ENCODE data around the gene ATP2A3. TPM values are rescaled to one million over a fixed set of nuclear protein-coding genes. Genes with fewer than 3 reads are reported as not detected.
A peak's percentile ranks its signal among the peaks of the same experiment; 100 is the strongest.

ATP2A3 gene
- total and polyA plus RNA-seq, 2 donors (not counting 1 experiment from before 2014, with no cell fraction given) = 0.25 to 12.4 TPM

GRCh38 chr17:3913531-3914311, 50.5 kb downstream of the ATP2A3 start:
- Histone ChIP-seq H3K4me2 (ENCODE audit: extremely low read depth, insufficient read depth, low read length) (no peak overlapping the region), H4K20me1 (ENCODE audit: control insufficient read depth, extremely low read depth, insufficient read depth, low read length) (no peaks in the 10 kb centered on the region), H3K36me3 (ENCODE audit: control insufficient read depth, insufficient read depth, low read length) (no peaks in the 10 kb centered on the region), H3K79me2 (ENCODE audit: control insufficient read depth, insufficient read depth, low read length) (no peaks in the 10 kb centered on the region), H3K9ac (ENCODE audit: insufficient read depth, low read length) (no peak overlapping the region), H2AFZ (ENCODE audit: low read length) (no peak overlapping the region), H3K27me3 (ENCODE audit: control insufficient read depth, insufficient read depth, low read length) (no peaks in the 10 kb centered on the region), H3K4me1 (ENCODE audit: control insufficient read depth, extremely low read depth, insufficient read depth, low read length) (no peaks in the 10 kb centered on the region), H3K27ac (ENCODE audit: insufficient read depth, low read length) (no peak overlapping the region), H3K4me3 (replicated peaks in 1 of 4; ENCODE audit: control extremely low read depth in 1 of 4, insufficient read depth in 1 of 4, low read depth in 3 of 4, low read length in 4 of 4) (no peak overlapping the region), H3K9me3 (ENCODE audit: control insufficient read depth, insufficient read depth, low read depth, low read length) (no peaks in the 10 kb centered on the region)
- peak; percentile 59 to 68 for DNase-seq (ENCODE audit: low read depth in 2 of 2)
- TF ChIP-seq EZH2 (IDR thresholded peaks at IDR 0.05; ENCODE audit: low read length, missing control alignments) (no peak), CTCF (conservative IDR thresholded peaks at IDR 0.05 in 1 of 2, IDR thresholded peaks at IDR 0.05 in 1 of 2; ENCODE audit: low read depth in 1 of 2, low read length in 2 of 2) (peak; percentile 93 to 98)

GRCh38 chr17:3912827-3913226, 51.4 kb downstream of the ATP2A3 start:
- no peaks in the 10 kb centered on the region for H4K20me1 ChIP-seq (ENCODE audit: control insufficient read depth, extremely low read depth, insufficient read depth, low read length)
- no peak for TF ChIP-seq CTCF (conservative IDR thresholded peaks at IDR 0.05 in 1 of 2, IDR thresholded peaks at IDR 0.05 in 1 of 2; ENCODE audit: low read depth in 1 of 2, low read length in 2 of 2)
- TF ChIP-seq EZH2 (IDR thresholded peaks at IDR 0.05; ENCODE audit: low read length, missing control alignments) = no peak

GRCh38 chr17:3911271-3912053, 52.8 kb downstream of the ATP2A3 start:
- Histone ChIP-seq H3K4me2 (ENCODE audit: extremely low read depth, insufficient read depth, low read length) (no peak overlapping the region), H3K36me3 (ENCODE audit: control insufficient read depth, insufficient read depth, low read length) (no peaks in the 10 kb centered on the region), H3K27me3 (ENCODE audit: control insufficient read depth, insufficient read depth, low read length) (no peaks in the 10 kb centered on the region), H4K20me1 (ENCODE audit: control insufficient read depth, extremely low read depth, insufficient read depth, low read length) (no peaks in the 10 kb centered on the region), H2AFZ (ENCODE audit: low read length) (no peak overlapping the region), H3K4me1 (ENCODE audit: control insufficient read depth, extremely low read depth, insufficient read depth, low read length) (no peaks in the 10 kb centered on the region), H3K9ac (ENCODE audit: insufficient read depth, low read length) (no peak overlapping the region), H3K4me3 (replicated peaks in 1 of 4; ENCODE audit: control extremely low read depth in 1 of 4, insufficient read depth in 1 of 4, low read depth in 3 of 4, low read length in 4 of 4) (no peak overlapping the region), H3K27ac (ENCODE audit: insufficient read depth, low read length) (no peak overlapping the region), H3K79me2 (ENCODE audit: control insufficient read depth, insufficient read depth, low read length) (no peaks in the 10 kb centered on the region), H3K9me3 (ENCODE audit: control insufficient read depth, insufficient read depth, low read depth, low read length) (no peaks in the 10 kb centered on the region)
- TF ChIP-seq EZH2 (IDR thresholded peaks at IDR 0.05; ENCODE audit: low read length, missing control alignments) (no peak), CTCF (conservative IDR thresholded peaks at IDR 0.05 in 1 of 2, IDR thresholded peaks at IDR 0.05 in 1 of 2; ENCODE audit: low read depth in 1 of 2, low read length in 2 of 2) (no peak)
- DNase-seq (ENCODE audit: low read depth in 2 of 2) = no peak

More at GRCh38 chr17:3912827-3913226, 51.4 kb downstream of the ATP2A3 start:
- Histone ChIP-seq H3K4me1 (ENCODE audit: control insufficient read depth, extremely low read depth, insufficient read depth, low read length) (no peaks in the 10 kb centered on the region), H3K36me3 (ENCODE audit: control insufficient read depth, insufficient read depth, low read length) (no peaks in the 10 kb centered on the region), H3K4me3 (replicated peaks in 1 of 4; ENCODE audit: control extremely low read depth in 1 of 4, insufficient read depth in 1 of 4, low read depth in 3 of 4, low read length in 4 of 4) (no peak overlapping the region), H3K79me2 (ENCODE audit: control insufficient read depth, insufficient read depth, low read length) (no peaks in the 10 kb centered on the region), H3K9me3 (ENCODE audit: control insufficient read depth, insufficient read depth, low read depth, low read length) (no peaks in the 10 kb centered on the region), H2AFZ (ENCODE audit: low read length) (no peak overlapping the region), H3K9ac (ENCODE audit: insufficient read depth, low read length) (no peak overlapping the region), H3K4me2 (ENCODE audit: extremely low read depth, insufficient read depth, low read length) (no peak overlapping the region), H3K27ac (ENCODE audit: insufficient read depth, low read length) (no peak overlapping the region), H3K27me3 (ENCODE audit: control insufficient read depth, insufficient read depth, low read length) (no peaks in the 10 kb centered on the region)
- no peak for DNase-seq (ENCODE audit: low read depth in 2 of 2)

All from fibroblast of lung (primary cell).